ENCODE data around the gene ITPR2. TPM values are rescaled to one million over a fixed set of nuclear protein-coding genes. Genes with fewer than 3 reads are reported as not detected.

ITPR2 gene
- total RNA-seq, 3 donors from 2014 or later: 33.3 to 60.8 (median 54.0) TPM

DNA sequence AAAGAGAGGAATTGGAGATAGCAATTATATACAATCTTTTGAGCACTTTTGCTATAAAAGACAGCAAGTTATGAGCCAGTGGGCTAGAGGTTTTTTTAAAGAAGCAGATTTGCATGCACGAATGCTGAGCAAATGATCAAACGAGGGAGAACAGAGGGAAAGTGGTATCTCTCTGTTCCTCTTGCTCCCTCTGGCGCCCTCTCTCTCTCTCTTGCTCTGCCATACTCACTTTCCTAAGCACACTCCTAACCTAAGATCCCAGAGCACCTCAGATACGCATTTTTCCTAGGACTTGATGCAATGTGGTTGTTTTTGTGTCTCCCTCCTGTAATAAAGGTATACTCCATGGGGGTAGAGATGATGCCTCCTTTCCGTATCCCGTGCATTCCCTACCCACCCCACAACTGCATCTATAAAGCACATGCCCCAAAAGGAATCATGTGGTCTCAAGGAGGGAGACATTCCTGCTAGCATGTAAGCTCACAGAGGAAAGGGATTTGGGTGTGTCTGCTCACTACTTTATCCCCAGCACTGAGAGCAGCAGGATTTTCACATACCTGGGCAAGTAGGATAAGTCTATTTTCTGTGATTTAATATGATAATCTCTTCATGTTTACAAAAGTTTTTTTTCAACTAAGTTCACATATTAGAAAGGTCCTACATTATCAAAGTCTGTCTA is 367.4 kb downstream of the ITPR2 start:
- ATAC-seq: no peak
- no peaks in the 10 kb centered on the region for H3K9me3 ChIP-seq
- H3K36me3 ChIP-seq (ENCODE audit: low read depth): no peaks in the 10 kb centered on the region
- no peaks in the 10 kb centered on the region for H3K4me1 ChIP-seq (ENCODE audit: low read depth)
- DNase-seq: no peak
- TF ChIP-seq CTCF (IDR thresholded peaks at IDR 0.05): no peak
- intact Hi-C loops (cut with DNase I, micrococcal nuclease): no loop called here
- no peak overlapping the region for H3K4me3 ChIP-seq

DNA sequence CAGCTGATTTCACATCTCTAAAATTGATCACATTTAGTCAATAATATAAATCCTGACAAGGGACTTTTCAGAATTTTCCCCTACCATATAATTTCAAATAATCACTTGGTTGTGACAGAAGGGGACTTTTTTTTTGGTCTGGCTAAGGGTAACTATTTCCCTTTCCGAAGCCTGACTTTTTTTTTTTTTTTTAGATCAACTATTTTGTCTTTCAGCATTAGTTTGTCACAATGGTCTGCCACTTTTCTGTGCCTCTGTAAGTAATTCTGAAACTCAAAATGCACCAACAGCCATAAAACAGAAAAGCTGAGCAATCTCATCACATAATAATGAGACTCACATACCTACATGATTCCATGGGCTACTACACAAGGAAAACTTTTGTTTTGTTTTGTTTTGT is 371.2 kb downstream of the ITPR2 start:
- Histone ChIP-seq H3K4me3 (no peak overlapping the region), H3K4me1 (ENCODE audit: low read depth) (no peaks in the 10 kb centered on the region), H3K36me3 (ENCODE audit: low read depth) (no peaks in the 10 kb centered on the region), H3K9me3 (no peaks in the 10 kb centered on the region)
- no peak for TF ChIP-seq CTCF (IDR thresholded peaks at IDR 0.05)
- no peak for DNase-seq
- no peak for ATAC-seq
- intact Hi-C loops (cut with DNase I, micrococcal nuclease): no loop called here

- no peak for ATAC-seq
- Histone ChIP-seq H3K36me3 (ENCODE audit: low read depth) (no peaks in the 10 kb centered on the region), H3K9me3 (no peaks in the 10 kb centered on the region), H3K4me1 (ENCODE audit: low read depth) (no peaks in the 10 kb centered on the region), H3K4me3 (no peak overlapping the region)
- intact Hi-C loops (cut with DNase I, micrococcal nuclease): no loop called here
- no peak for DNase-seq
- no peak for TF ChIP-seq CTCF (IDR thresholded peaks at IDR 0.05)
Measured at GRCh38 chr12:26460361-26460760, 372.6 kb downstream of the ITPR2 start.

GRCh38 chr12:26455936-26456574 is 376.9 kb downstream of the ITPR2 start:
- TF ChIP-seq CTCF (IDR thresholded peaks at IDR 0.05): no peak
- intact Hi-C loops (cut with DNase I, micrococcal nuclease): no loop called here
- DNase-seq (no peak), ATAC-seq (no peak)
- H3K4me1 ChIP-seq (ENCODE audit: low read depth): no peaks in the 10 kb centered on the region
- no peak overlapping the region for H3K4me3 ChIP-seq
- H3K9me3 ChIP-seq: no peaks in the 10 kb centered on the region
- H3K36me3 ChIP-seq (ENCODE audit: low read depth): no peaks in the 10 kb centered on the region

- Histone ChIP-seq H3K9me3 (no peaks in the 10 kb centered on the region), H3K4me1 (ENCODE audit: low read depth) (no peaks in the 10 kb centered on the region), H3K4me3 (no peak overlapping the region), H3K36me3 (ENCODE audit: low read depth) (no peaks in the 10 kb centered on the region)
- ATAC-seq (no peak), DNase-seq (no peak)
- intact Hi-C loops (cut with DNase I, micrococcal nuclease): no loop called here
- TF ChIP-seq CTCF (IDR thresholded peaks at IDR 0.05): no peak
Measured at GRCh38 chr12:26453246-26453645, 379.7 kb downstream of the ITPR2 start.

Data from mucosa of descending colon (tissue), 3 donors.